Adrenal gland (tissue), 5 donors: ENCODE measurements around the gene PTPRF.

Experiments
- POLR2A ChIP-seq, 2 donors: fragments of 450-650 bp; IDR thresholded peaks; one replicate each; pipeline ENCODE4 v1.6.1; 2017; ENCODE audit warnings: antibody characterized with exemption in 2 of 2, mild to moderate bottlenecking in 2 of 2, moderate library complexity in 1 of 2
- TF ChIP-seq, protein P1 (sequence below), 6 experiments: fragments of 450-650 bp in 4 of 6; fragments of 200-600 bp in 2 of 6; sonication (generic) in 1 of 6; IDR thresholded peaks; 1 replicate in 5 of 6; 2 replicates in 1 of 6; pipeline versions ENCODE4 v1.5.1 to v1.8.0; 2016 to 2021; ENCODE audit warnings: antibody characterized with exemption in 6 of 6, mild to moderate bottlenecking in 2 of 6, moderate library complexity in 1 of 6
- donor health status: DM: no; HTN: no; CAD: no.

DNA sequence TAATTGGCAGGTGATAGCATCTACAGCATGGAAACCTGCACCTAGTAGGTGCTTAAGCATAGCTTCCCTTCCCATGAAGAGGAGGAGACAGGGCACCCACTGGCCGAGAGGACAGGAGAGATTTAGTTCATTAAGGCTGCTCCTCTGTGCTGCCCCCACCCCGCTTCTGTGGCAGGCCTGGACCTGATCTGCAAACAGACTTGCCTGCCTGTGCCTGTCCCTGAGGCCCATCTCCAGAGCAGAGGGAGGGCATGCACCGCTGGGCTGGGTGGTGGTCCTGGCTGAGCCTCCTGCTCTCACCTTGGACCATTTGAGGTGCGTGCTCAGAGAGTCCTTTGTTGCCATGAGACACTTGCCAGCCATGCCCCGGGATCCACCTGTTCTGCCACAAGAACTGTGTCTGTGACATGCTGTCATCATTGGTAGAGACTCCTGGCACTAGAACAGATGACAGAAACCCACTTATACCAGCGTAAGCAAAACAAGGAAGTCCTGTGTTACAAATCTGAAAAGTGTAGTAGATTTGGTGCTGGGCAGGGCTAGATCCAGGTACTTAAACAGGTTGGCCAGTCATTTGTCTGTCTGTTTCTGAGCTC is 55.6 kb downstream of the PTPRF start:
- TF ChIP-seq POLR2A (IDR thresholded peaks at IDR 0.05), result no peak
- TF ChIP-seq, protein P1, sequence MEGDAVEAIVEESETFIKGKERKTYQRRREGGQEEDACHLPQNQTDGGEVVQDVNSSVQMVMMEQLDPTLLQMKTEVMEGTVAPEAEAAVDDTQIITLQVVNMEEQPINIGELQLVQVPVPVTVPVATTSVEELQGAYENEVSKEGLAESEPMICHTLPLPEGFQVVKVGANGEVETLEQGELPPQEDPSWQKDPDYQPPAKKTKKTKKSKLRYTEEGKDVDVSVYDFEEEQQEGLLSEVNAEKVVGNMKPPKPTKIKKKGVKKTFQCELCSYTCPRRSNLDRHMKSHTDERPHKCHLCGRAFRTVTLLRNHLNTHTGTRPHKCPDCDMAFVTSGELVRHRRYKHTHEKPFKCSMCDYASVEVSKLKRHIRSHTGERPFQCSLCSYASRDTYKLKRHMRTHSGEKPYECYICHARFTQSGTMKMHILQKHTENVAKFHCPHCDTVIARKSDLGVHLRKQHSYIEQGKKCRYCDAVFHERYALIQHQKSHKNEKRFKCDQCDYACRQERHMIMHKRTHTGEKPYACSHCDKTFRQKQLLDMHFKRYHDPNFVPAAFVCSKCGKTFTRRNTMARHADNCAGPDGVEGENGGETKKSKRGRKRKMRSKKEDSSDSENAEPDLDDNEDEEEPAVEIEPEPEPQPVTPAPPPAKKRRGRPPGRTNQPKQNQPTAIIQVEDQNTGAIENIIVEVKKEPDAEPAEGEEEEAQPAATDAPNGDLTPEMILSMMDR (IDR thresholded peaks at IDR 0.05), result no peak
